GM23338 (cell line): ENCODE data around the gene OTUD7B. TPM values are rescaled to one million over a fixed set of nuclear protein-coding genes. Genes with fewer than 3 reads are reported as not detected.

Source experiments
- ATAC-seq: fragments of 200-7000 bp; cut with Tn5 transposase; 3 replicates; pipeline ENCODE4 v1.9.1; 2020
- DNase-seq: peaks from one replicate; pipeline ENCODE4 v3.0.0-alpha.2; 2015; ENCODE audit warnings: low spot score
- H2AFZ ChIP-seq: fragments of 200-600 bp; sonication (generic); 2 replicates; pipeline ENCODE4 v1.8.0; 2016; ENCODE audit warnings: antibody characterized with exemption, mild to moderate bottlenecking, moderate library complexity
- H3F3A ChIP-seq: fragments of 200-600 bp; sonication (generic); replicated peaks from 2 replicates; pipeline ENCODE4 v1.8.0; 2017; ENCODE audit warnings: antibody characterized with exemption, mixed run types, low read depth
- H3K27ac ChIP-seq: fragments of 200-600 bp; sonication (generic); 2 replicates; pipeline ENCODE4 v1.6.1; 2016; ENCODE audit warnings: low read depth
- H3K27me3 ChIP-seq: fragments of 200-600 bp; sonication (generic); 2 replicates; pipeline ENCODE4 v1.8.0; 2016; ENCODE audit warnings: mild to moderate bottlenecking, mixed run types, moderate library complexity; ENCODE audit not compliant: insufficient read depth
- H3K36me3 ChIP-seq: fragments of 200-600 bp; sonication (generic); 2 replicates; pipeline ENCODE4 v1.8.0; 2016; ENCODE audit warnings: mild to moderate bottlenecking; ENCODE audit not compliant: insufficient read depth
- H3K4me1 ChIP-seq: fragments of 200-600 bp; sonication (generic); 2 replicates; pipeline ENCODE4 v1.8.0; 2016; ENCODE audit warnings: mild to moderate bottlenecking, moderate library complexity; ENCODE audit not compliant: insufficient read depth
- H3K4me2 ChIP-seq: fragments of 200-600 bp; sonication (generic); 2 replicates; pipeline ENCODE4 v1.7.1; 2017; ENCODE audit warnings: mixed run types
- H3K4me3 ChIP-seq: fragments of 200-600 bp; sonication (generic); 2 replicates; pipeline ENCODE4 v1.6.1; 2016; ENCODE audit warnings: mixed run types
- H3K79me2 ChIP-seq: fragments of 200-600 bp; sonication (generic); replicated peaks from 2 replicates; pipeline ENCODE4 v1.8.0; 2017; ENCODE audit warnings: mild to moderate bottlenecking; ENCODE audit not compliant: insufficient read depth
- H3K9me2 ChIP-seq: fragments of 200-600 bp; sonication (generic); 2 replicates; pipeline ENCODE4 v1.8.0; 2017; ENCODE audit not compliant: insufficient read depth
- H4K20me1 ChIP-seq: fragments of 200-600 bp; sonication (generic); replicated peaks from 2 replicates; pipeline ENCODE4 v1.8.0; 2017; ENCODE audit warnings: mild to moderate bottlenecking; ENCODE audit not compliant: insufficient read depth
- H3K27ac Mint-ChIP-seq: 2 replicates; pipeline ENCODE4 v1.8.0; 2020; ENCODE audit warnings: inconsistent platforms, mild to moderate bottlenecking, moderate library complexity, mixed read lengths
- H3K27me3 Mint-ChIP-seq: 3 replicates; pipeline ENCODE4 v1.8.0; 2022; ENCODE audit warnings: low read depth, mild to moderate bottlenecking, moderate library complexity, mixed read lengths, inconsistent platforms; ENCODE audit not compliant: insufficient read depth, poor library complexity
- H3K36me3 Mint-ChIP-seq: 3 replicates; pipeline ENCODE4 v1.8.0; 2021; ENCODE audit warnings: low read depth, mild to moderate bottlenecking, inconsistent platforms, moderate library complexity, mixed read lengths
- H3K4me1 Mint-ChIP-seq: 3 replicates; pipeline ENCODE4 v1.8.0; 2020; ENCODE audit warnings: mild to moderate bottlenecking, inconsistent platforms, mixed read lengths
- H3K4me3 Mint-ChIP-seq: 3 replicates; pipeline ENCODE4 v1.8.0; 2021; ENCODE audit warnings: moderate library complexity, mild to moderate bottlenecking, inconsistent platforms, mixed read lengths
- H3K9me3 Mint-ChIP-seq: 3 replicates; pipeline ENCODE4 v1.8.0; 2020; ENCODE audit warnings: moderate library complexity, mild to moderate bottlenecking, inconsistent platforms, mixed read lengths
- CREB1 ChIP-seq: fragments of 250-450 bp; sonication (Bioruptor Pico); IDR thresholded peaks from 2 replicates; pipeline ENCODE4 v1.5.0; 2020; ENCODE audit warnings: low read depth, mild to moderate bottlenecking, moderate library complexity
- CTCF ChIP-seq, 2 experiments: fragments of 200-600 bp in 1 of 2; sonication (generic) in 1 of 2; conservative IDR thresholded peaks; 2 replicates each; pipeline versions ENCODE4 v1.5.1 to v1.6.1; 2016 to 2017; ENCODE audit warnings: antibody characterized with exemption in 2 of 2, low read depth in 2 of 2, mild to moderate bottlenecking in 2 of 2, moderate library complexity in 1 of 2
- ETS1 ChIP-seq: IDR thresholded peaks from 2 replicates; pipeline ENCODE4 v1.6.1; 2016; ENCODE audit warnings: antibody characterized with exemption
- EZH2 ChIP-seq: fragments of 200-600 bp; sonication (generic); IDR thresholded peaks from one replicate; pipeline ENCODE4 v1.8.0; 2017; ENCODE audit warnings: antibody characterized with exemption, mild to moderate bottlenecking, low read depth; ENCODE audit not compliant: unreplicated experiment
- EZH2phosphoT487 ChIP-seq: fragments of 200-600 bp; sonication (generic); IDR thresholded peaks from one replicate; pipeline ENCODE4 v1.8.1; 2018; ENCODE audit warnings: antibody characterized with exemption; ENCODE audit not compliant: unreplicated experiment
- NANOG ChIP-seq: IDR thresholded peaks from 2 replicates; pipeline ENCODE4 v1.6.1; 2016; ENCODE audit warnings: antibody characterized with exemption, borderline replicate concordance
- POLR2AphosphoS5 ChIP-seq: IDR thresholded peaks from 2 replicates; pipeline ENCODE4 v1.6.1; 2016; ENCODE audit warnings: antibody characterized with exemption, low read depth
- REST ChIP-seq: IDR thresholded peaks from one replicate; pipeline ENCODE4 v1.6.1; 2018; ENCODE audit warnings: antibody characterized with exemption; ENCODE audit not compliant: unreplicated experiment
- STAT1 ChIP-seq: IDR thresholded peaks from one replicate; pipeline ENCODE4 v1.6.1; 2016; ENCODE audit warnings: antibody characterized with exemption; ENCODE audit not compliant: unreplicated experiment
- ZNF114 ChIP-seq: fragments of 250-450 bp; sonication (Bioruptor Pico); IDR thresholded peaks from 2 replicates; pipeline ENCODE4 v1.5.0; 2020; ENCODE audit warnings: mild to moderate bottlenecking, moderate library complexity
- ZNF331 ChIP-seq: fragments of 250-450 bp; sonication (Bioruptor Pico); IDR thresholded peaks from 2 replicates; pipeline ENCODE4 v1.5.0; 2020; ENCODE audit warnings: low read depth, mild to moderate bottlenecking, moderate library complexity
- ZNF462 ChIP-seq: fragments of 250-450 bp; sonication (Bioruptor Pico); IDR thresholded peaks from 2 replicates; pipeline ENCODE4 v1.5.0; 2020; ENCODE audit warnings: mild to moderate bottlenecking, moderate library complexity
- polyA plus RNA-seq: library from polyadenylated mRNA; unstranded; fragments of >200 nt; fragmentation: Nextera tagmentation; extraction: Ambion mirVana; gene quantifications from 2 replicates; pipeline ENCODE4 v1.2.1, GENCODE V29; 2016
- total RNA-seq: library from RNA; depleted of rRNA; stranded (reverse); fragments of >200 nt; shearing (Covaris generic); gene quantifications from 2 replicates; pipeline ENCODE4 v1.2.3, GENCODE V29; 2014

Gene OTUD7B
- total and polyA plus RNA-seq, 2 experiments from 2014 or later = 3.7 to 9.9 TPM

GRCh38 chr1:150051089-150051373 lies 40.5 kb upstream of the OTUD7B start (continued):
- TF ChIP-seq ETS1 (no peak), ZNF462 (no peak), ZNF114 (CRISPR knock-in tag) (no peak)

- Histone ChIP-seq H3K4me1 (no peaks in the 10 kb centered on the region; the same call in 1 of the 2 replicates), H3K79me2 (no peaks in the 10 kb centered on the region), H3K4me3 (no peak overlapping the region), H3F3A (no peaks in the 10 kb centered on the region), H3K27ac (no peak overlapping the region), H4K20me1 (no peaks in the 10 kb centered on the region), H3K27me3 (no peaks in the 10 kb centered on the region), H3K9me2 (no peaks in the 10 kb centered on the region), H3K4me2 (no peak overlapping the region), H3K36me3 (no peaks in the 10 kb centered on the region), H2AFZ (no peak overlapping the region)
- DNase-seq (no peak), ATAC-seq (no peak)
- Mint-ChIP-seq H3K27me3 (no peaks in the 10 kb centered on the region), H3K36me3 (no peaks in the 10 kb centered on the region), H3K4me1 (peaks cover 7% of the 10 kb centered on the region), H3K9me3 (no peaks in the 10 kb centered on the region), H3K4me3 (no peak overlapping the region), H3K27ac (no peak overlapping the region)
- no peak for TF ChIP-seq EZH2phosphoT487
- TF ChIP-seq CREB1 (CRISPR knock-in tag) = no peak
- TF ChIP-seq NANOG = no peak
- no peak for TF ChIP-seq ZNF114 (CRISPR knock-in tag)
- no peak for TF ChIP-seq ZNF331 (CRISPR knock-in tag)
- no peak for TF ChIP-seq STAT1
- TF ChIP-seq POLR2AphosphoS5 = no peak
- no peak for TF ChIP-seq ETS1
- TF ChIP-seq REST = no peak
- no peak for TF ChIP-seq CTCF (conservative IDR thresholded peaks at IDR 0.05; ENCODE audit: low read depth in 2 of 2)
- no peak for TF ChIP-seq EZH2
Observed at GRCh38 chr1:150049926-150050325, 39.4 kb upstream of the OTUD7B start.
